ENCODE measurements around the gene NACC2.
A peak's percentile ranks its signal among the peaks of the same experiment; 100 is the strongest.

Gene NACC2

DNA sequence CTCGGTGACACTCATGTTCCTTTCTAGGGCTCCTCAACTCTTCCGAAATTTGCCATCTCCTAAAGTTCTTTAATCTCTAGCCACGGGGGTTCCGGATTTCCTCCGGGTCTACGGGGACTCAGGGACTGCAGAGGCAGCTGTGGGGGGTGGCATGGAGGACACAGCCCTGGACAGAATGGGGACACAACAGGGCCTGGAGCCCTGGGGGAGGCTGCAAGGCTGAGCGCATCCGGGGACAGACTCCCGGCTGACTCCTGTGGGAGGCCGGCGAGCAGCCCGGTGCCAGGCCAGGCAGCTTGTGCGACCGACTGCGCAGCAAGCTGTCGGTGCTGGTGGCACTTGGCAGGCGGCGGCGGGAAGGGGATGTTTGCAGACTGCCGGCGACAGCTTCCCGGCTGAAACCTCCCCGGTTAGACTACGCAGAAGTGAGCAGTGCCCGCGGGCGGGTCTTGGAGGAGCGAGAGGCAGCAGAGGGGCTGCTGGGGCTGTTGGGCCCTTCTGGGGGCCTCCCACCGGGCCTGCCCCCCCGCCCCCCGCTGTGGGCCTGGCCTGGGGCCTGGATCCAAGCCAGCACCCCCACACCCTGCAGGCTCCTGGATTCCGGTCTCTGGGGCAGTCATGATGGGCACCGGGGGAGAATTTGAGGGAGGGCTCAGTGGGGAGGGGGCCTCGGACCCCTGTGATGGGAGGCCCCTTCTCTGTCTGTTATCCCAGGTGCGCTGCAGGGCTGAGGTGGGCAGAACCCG, 105.2 kb downstream of the NACC2 start:
- DNase-seq, result no peak

DNA sequence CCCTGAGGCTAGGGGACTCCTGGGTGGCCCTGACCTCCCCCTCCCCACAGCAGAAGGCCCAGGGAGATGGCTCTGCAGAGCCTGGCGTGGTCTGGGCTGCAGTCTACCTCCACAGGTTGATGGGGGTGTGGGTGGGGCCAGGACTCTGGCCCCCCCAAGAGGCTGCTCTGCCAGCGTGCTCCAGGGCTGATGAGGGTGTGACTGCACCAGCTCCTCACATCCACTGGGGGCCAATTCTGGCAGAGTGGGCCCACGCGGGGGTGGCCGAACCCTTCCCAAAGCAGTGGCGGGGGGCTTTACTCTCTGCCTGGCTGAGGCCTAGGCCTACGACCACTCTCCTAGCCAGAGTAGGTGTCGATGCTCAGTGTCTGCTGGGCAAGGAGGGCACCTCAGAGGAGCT, 105.9 kb downstream of the NACC2 start:
- no peak for DNase-seq

DNA sequence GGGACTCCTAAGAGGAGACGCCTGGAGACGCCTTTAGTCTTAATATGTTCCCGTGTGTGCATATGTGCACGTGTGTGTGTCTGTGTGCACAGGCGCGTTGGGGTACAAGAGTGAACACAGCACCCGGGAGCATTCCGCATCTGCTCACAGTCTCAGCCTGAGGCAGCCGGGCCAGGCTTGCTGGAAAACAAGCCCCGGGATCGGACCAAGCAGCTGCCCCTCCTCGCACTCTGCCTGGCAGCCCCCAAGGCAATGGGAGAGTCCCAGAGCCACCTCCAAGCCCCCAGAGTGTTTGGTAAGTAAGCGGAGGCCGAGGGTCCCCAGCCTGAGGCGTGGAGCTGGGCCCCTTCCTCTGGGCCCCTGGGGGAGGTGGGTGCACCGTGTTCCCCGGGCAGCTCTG, 106.6 kb downstream of the NACC2 start:
- DNase-seq, result no peak

DNA sequence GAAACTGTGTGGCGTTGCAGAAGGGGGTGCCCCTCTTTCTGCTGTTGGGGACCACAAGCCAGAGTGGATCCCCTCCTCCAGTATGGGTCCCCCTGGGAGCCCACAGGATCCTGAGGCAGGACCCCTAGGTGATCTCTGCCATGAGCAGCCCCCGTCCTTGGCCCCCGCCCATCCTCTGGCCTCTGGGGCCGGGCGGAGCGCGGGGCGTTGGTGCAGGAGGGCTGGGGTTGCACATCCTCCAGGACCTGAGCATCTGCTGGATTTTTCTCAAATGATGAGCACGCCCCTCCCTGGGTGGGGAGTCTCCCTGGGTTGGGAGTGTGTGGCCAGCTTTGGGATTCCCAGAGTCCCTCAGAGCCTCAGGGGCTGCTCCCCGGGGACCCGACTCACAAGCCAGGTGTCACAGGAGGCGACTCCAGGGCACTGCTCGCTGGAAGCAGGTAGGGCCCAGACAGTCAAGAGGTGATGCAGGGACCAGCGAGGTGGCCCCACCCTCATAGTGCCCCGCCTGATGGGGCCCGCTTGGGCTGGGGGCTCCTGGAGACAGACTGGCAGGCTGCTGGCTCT, 107.2 kb downstream of the NACC2 start:
- DNase-seq, result no peak

DNA sequence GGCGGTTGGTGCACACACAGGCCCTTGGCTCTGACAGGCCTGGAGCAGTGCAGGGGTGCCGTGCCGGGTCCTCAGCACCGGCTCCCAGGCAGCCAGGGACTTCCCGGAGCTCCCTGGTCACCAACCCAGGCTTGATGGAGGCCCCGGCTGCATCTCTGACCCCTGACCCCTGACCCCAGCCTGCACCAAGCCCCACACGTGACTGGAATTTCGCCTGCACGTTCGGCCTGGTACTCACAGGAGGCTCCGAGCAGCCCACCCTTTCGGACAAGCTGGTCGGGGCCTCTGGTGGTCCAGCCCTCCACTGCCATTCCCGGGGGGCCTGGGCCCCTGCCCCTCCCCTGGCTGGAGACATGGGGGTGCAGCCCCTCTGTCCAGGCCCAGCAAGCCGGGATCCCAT, 108.5 kb downstream of the NACC2 start:
- DNase-seq, result no peak

DNA sequence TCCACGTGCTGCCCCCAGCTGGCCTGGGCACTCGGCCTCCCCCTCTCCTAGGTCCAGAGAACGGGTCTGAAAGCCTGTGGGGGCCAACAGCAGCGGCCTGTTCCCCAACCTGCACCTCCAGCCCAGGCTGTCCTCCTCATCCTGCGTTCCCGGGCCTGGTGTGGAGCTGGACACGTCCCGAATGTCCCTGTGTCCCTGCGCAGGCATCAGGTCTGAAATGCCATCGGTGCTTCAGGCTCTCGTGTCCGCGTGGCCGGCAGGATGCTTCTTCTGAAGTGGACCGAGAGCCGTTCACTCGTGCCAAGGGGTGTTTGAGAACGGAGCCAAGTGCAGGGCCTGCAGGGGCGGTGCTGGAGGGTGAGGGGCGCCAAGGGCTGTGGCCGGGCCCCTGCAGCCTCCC, 109.2 kb downstream of the NACC2 start:
- no peak for DNase-seq

DNA sequence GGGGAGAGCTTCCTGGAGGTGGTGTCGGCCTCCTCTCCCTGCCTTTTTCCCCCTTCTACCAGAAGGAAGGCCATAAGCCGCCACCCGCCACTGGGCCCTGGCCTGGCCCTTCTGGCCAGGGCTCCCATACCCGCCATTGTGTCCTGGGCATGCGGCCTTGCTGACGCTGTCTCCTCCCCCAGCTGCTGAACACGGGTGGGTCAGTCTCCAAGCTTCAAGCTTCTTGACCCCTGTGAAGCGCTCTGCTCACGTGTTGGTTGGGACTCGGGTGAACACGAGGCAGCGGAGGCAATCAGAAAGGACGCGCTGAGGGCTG, 109.7 kb downstream of the NACC2 start:
- no peak for DNase-seq

DNA sequence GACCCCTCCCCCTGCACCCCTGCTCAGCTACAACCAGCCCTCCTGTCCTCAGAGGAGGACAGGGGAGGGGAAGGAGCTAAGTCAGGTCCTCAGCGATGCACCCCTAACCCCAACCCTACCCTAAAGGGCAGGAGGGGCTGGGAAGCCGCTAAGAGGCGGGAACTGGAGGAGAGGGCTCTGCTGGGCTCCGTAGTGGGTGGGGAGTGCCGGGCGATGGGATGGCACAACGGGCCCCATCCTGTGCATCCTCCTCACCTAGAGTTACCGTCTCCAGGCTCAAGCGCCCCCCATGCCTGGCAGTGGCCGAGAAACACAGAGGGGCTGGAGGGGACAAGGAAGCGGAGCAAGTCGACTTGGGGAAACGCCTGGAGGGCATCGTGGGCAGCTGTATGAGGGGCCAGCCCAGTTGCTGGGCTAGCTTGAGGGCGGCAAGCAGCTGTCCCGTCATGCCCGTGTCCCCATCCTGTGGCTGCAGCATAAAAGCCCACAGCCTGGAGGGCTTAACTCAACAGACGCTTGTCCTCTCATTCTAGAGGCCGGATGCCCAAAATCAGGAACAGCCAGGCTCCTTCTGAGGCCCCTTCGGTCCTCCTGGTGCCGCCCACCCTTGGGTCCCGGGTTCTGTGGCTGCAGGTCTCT, 110.9 kb downstream of the NACC2 start:
- no peak for DNase-seq

DNA sequence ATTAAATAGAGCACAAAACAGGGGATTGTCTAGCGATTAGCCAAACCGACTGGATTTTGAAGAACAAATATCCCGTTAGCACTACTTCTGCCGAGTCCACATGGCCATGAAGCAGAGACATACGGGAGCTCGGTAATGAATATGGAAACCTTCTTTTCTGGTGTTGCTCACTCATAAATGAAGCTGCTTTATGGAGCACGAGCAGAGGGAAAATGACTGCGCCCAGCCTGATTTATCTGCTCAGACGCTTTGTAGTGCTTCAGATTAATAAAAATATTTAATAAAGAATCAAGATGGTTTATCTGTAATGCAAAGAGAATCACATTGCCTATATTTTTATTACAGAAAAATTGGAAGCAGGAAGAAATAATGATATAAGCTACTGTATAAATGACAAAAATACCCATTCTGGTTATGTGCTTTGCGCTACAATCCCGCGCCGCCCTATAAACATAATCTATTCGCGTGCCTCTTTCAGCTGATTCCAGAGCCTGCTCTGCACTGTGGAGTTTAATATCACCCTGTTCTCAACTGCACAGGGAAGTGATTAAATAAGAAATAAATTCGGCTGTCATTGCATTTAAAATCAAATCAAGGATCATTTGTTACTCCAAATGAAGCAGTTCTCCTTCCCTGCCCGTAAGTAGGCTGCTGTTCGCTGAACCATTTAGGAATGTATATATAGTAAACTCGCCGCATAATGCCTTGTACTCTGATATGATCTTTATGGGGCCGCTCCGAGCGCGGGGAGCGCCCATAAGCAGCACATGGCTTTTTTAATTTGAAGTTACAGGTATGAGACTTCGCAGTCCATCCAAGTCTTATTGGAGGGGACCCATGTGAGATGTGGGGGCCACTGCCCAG, 111.6 kb downstream of the NACC2 start:
- no peak for DNase-seq

DNA sequence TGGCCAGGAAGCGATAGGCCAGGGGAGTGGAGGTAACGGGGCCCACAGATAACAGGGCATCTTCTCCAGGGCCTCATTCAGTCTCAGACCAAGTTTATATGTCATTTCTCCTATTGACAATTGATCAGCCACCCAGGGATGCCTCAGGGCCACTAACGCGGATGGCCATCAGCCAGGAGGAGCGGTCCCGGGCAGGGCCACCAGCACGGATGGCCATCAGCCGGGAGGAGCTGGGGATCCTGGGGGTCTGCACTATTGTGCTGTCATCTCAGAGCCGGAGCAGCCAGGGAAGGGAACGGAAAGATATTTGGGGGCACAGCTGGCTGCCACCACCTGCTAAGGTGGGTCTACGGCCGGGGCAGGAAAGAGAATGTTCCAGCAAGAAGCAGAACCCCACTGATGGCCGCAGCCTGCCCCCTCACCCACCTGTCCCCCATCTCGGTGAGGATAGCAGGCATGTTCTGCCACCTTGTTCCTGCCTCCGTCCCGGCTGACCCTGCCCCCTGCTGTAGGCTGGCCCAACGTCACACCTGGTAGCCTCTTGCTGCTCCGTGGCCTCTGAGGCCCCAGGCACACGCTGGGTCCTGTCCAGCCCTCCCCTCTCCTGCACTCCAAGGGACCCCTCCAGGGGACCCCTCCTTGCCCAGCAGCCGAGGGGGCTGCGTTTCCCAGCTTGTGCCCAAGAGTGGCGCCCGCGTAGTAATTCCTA, 112.4 kb downstream of the NACC2 start:
- no peak for DNase-seq

DNA sequence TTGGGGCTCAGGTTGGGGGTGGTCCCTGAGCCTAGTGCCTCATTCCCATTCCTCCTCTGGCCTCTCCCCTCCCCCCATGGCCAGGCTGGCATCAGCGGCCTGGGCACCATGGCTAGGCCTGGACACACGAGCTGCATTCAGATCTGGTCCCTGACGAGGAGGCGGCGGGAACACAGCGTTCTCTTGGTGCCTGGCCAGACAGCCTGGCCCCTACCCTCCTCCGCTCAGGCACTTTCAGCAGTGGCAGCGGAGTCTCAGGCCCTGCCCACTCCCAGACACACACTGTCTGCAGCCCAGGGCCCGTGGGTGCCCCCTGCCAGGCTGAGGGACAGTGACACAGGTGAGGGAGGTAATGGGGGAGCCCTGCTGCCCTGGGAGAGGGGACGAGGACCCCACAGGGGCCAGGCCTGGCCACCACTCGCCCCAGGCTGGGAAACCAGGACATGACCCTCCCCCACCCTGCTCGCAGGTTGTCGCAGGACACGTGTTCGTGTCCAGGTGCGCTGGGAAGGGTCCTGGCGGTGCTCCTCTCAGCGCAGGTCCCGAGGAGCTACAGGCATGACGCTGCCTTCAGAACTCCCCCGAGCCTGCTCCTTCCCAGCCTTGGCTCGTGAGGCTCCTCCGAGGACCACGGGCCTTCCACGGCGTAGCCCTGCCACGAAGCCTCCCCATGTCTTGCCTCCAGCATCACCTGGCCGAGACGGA, 114.0 kb downstream of the NACC2 start:
- DNase-seq, result no peak

DNA sequence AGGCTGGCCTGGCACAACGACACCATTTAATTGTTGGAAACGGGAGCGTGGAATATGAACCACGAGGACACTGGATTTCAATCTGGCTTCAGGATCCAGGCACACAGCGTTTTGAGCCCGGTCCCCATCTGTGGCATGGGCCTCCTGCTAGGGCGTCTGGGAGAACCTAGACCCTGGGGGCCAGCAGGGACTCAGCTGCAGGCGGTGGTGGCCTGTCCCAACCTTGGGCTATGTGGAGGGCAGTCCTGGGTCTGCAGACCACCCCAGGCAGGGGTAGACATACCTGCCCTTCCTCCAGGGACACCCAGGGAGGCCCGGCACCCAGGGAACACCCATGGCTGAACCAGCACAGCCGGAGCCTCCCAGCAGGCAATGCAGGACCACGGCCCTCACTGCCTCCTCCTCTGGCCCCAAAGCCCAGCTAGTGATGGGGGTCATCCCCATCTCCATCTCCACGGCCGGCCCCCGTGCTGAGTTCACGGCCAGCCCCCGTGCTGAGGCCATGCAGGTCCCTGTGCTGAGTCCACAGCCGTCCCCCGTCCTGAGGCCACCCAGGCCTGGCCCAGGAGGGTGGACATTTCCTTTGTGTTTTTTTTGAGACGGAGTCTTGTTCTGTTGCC, 115.4 kb downstream of the NACC2 start:
- no peak for DNase-seq

DNA sequence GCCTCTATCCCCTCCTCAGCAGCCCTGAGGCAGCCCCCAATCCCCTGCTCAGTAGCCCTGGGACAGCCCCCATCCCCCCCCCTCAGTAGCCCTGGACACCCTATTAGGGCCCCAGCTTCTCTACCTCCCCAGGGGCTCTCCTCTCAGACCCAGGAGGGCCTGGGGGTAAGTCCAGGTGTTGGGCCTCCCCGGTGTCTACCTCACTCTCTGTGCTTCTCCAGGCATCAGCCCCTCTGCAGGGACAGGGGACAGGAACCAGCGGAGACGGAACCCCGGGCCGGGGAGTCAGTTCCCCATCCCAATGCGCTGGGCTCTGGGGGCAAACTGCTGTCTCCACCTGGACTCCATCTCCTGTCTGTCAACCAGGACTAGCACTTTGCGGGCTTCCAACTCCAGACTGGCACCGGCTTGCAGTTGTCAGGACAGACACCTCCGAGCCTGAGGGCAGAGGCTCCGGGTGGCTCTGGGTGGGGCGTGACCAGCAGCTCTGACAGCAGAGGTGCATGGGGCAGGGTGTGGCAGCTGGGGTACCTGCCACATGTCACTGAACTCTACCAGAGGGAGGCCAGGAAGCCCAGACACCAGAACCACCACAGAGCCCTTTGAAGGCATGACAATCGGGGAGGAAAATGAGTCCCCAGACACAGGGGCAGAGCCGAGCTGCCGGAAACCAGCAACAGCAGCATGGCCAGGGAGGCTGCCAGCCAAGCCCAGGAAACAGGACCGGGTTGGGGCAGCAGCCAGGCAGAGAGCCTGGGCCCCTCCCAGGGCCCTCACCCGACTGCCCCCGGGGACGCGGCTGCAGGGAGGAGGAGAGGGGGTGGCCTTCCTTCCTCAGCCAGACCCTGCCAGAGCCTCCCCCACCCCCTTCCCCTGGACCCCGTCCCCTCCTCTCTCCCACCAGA, 116.2 kb downstream of the NACC2 start:
- no peak for DNase-seq

DNA sequence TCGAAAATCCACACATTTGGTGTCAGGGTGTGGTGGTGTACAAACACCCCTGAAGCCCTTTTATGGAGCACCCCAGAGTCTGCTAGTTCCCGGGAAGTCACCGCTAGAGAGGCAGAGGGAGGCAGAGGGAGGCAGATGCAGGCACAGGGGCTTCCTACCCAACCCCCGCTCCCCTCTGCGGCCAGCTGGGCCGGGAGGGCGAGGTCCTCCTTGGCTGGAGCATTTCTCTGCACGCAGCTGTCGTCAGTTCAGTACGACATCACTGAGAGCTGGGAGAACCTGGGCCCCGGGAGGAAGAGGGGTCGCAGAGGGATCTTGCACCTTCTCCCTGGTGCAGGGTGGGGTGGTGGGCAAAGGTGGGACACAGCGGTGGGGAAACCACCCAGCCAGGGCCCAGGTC, 118.1 kb downstream of the NACC2 start:
- no peak for DNase-seq

DNA sequence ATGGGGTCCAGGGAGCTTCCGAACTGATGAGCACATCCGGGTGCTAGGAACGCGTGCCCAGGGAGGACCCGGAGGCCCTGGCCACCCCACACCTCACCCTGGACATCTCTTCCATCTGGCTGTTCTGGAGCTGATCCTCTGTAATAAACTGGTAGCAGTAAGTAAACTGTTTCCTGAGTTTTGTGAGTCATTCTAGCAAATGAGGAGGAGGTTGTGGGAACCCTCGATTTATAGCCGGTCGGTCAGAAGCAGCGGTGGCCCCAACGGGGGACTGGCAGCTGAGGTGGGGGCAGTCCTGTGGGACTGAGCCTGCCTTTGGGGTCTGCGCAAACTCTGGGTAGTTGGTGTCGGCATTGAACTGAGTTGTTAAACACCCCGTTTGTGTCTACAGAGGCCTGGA, 118.6 kb downstream of the NACC2 start:
- no peak for DNase-seq

DNA sequence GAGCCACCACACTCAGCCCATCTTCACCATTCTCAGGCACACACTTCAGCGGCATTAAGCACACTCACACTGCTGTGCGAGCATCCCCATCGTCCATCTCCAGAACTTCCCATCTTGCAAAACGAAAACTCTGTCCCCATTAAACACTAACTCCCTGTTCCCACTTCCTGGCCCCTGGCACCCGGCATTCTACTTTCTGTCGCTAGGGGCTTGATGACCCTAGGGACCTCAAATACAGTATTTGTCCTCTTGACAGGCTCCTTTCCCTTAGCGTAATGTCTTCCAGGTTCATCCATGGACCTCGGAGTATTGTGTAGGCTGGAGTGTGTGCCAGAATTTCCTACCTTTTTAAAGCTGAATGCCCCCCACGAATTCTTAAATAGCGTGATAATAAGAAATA, 119.3 kb downstream of the NACC2 start:
- DNase-seq, result no peak

DNA sequence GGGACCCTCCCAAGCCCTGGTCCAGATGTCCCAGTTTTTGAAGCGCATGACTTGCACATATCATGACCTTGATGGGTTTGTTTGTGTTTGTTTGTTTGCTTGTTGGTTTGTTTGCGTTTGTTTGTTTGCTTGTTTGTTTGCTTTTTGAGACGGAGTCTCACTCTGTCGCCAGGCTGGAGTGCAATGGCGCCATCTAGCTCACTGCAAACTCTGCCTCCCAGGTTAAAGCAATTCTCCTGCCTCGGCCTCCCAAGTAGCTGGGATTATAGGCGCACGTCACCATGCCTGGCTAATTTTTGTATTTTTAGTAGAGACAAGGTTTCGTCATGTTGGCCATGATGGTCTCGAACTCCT, 120.9 kb downstream of the NACC2 start:
- no peak for DNase-seq

DNA sequence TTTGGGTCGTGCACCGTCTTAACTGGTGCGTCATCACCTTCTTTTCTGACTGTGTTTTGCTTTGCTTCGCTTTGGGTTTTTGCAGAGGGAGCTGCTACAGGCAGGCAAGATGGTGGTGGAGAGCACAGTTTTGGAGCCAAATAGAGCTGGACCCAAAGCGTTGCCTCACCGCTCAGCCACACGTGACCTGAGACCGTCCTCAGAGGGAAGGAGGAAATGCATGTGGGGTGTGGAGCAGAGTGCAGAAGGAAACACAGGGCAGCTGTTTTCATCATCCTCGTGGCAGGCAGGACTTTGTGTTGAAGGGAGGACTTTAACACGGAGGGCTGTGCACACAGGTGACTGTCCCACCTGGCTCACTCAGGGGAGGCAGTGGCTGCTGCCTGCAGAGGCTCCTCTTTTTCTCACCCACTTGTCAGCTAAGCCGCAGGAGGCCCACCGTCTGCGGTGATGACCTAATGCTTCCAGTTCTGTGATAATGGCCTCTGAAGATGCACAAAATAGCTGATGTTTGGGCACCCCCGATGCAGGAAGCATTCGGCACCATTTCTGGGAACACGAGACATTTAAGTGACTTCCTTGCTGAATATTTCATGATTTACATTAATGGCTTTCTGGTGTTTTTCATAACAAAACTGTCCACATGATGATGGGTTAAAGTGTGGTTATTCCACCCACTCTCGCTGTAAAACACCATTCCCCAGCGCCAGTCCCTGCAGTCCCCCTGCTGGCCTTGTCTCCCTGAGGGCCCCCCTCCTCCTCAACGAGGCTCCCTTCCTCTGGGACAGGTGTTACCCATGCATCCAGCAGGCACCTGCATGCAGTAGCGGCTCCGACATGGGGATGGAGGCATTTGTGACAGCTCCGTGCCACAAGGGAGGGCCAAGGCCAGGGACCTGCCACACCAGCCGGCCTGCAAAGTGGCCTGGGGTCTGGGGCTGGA, 121.5 kb downstream of the NACC2 start:
- DNase-seq, result no peak

DNA sequence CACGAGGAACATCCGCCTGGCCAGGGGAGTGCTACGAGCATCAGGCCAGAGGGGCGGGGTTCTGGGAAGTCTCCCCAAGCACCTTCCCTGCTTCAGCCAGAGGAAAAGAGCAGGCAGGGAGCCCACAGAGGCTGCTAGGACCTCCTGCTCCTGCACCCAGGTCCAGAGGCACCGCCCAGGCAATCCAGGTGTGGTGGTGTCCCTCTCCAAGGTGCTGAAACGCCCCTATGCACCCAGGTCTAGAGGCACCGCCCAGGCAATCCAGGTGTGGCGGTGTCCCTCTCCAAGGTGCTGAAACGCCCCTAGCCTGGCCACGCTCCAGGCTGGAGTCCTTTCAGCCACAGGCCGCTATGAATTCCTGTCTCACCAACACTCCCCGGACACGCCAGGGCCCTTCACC, 123.2 kb downstream of the NACC2 start:
- DNase-seq, result peak; percentile 78
